NB4 (cell line): ENCODE data around the gene AATK.

Experiments
- DNase-seq: peaks from one replicate; pipeline ENCODE4 v3.0.0; 2010; ENCODE audit warnings: low read depth
- H3K4me3 ChIP-seq: one replicate; pipeline ENCODE4 v1.5.1; 2011; ENCODE audit warnings: mild to moderate bottlenecking, low read depth, low read length, moderate library complexity
- CTCF ChIP-seq: IDR thresholded peaks from one replicate; pipeline ENCODE4 v1.5.1; 2012; ENCODE audit warnings: low read depth, low read length
- MAX ChIP-seq: IDR thresholded peaks from 2 replicates; pipeline ENCODE4 v1.6.1; 2011; ENCODE audit warnings: low read depth, low read length
- MYC ChIP-seq: IDR thresholded peaks from 2 replicates; pipeline ENCODE4 v1.6.1; 2011; ENCODE audit warnings: low read depth, low read length
- POLR2A ChIP-seq: IDR thresholded peaks from 2 replicates; pipeline ENCODE4 v1.6.1; 2011; ENCODE audit warnings: mild to moderate bottlenecking; ENCODE audit not compliant: insufficient read length; ENCODE audit errors: extremely low read depth

Gene AATK

DNA sequence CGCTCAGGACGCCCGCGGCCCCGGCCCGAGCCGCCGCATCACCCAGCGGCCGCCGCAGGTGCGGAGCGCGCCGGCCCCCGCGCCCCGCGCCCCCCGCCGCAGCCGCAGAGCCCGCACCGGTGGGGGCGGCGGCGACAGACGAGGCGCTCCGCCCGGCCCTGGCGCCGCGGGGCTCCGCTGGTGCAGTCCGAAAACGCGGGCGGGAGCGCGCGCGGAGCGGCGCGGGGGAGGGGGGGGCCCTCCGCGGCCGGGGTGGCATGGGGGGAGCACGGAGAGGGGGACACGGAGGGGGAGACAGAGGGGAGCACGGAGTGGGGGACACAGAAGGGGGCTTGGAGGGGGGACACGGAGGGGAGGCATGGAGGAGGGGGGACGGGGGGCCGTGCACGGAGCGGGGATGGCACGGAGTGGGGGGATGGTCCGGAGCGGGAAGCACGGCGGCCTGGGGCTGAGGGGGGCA, at the start of gene AATK:
Gene AATK, minus strand, starts transcription at position 189 of the 460 bp plus-strand sequence. CDS start 229 bp downstream, outside the sequence.
- no peak for TF ChIP-seq MAX
- no peak for TF ChIP-seq POLR2A
- TF ChIP-seq MYC = no peak
- TF ChIP-seq CTCF = no peak
- DNase-seq = no peak
- no peak within 1 kb of the TSS for H3K4me3 ChIP-seq

GRCh38 chr17:81213978-81214377, 48.0 kb upstream of the AATK start:
- no peak overlapping the region for H3K4me3 ChIP-seq
- no peak for DNase-seq
- no peak for TF ChIP-seq POLR2A
- no peak for TF ChIP-seq MAX
- TF ChIP-seq CTCF = no peak
- no peak for TF ChIP-seq MYC

DNA sequence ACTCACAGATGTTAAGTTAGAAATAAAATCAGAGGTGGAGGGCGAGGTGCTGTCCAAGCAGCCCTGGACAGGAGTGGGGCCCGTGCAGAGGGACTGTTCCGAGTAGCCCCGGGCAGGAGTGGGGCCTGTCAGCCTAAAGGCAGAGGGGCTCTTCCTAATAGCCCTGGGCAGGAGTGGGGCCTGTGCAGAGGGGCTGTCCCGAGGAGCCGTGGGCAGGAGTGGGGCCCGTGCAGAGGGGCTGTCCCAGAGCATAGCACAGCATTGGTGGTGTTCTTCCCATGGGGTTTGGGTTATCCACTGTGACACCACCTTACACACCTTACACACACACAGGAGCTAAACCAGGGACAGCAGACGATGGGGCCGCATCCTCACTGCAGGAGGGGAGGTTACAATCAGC, 46.3 kb upstream of the AATK start:
- TF ChIP-seq MAX (no peak), CTCF (no peak), MYC (no peak), POLR2A (no peak)
- no peak overlapping the region for H3K4me3 ChIP-seq
- DNase-seq = no peak

GRCh38 chr17:81210868-81211267, 44.8 kb upstream of the AATK start:
- H3K4me3 ChIP-seq = no peak overlapping the region
- peak; percentile 38 for DNase-seq
- TF ChIP-seq MAX = no peak
- TF ChIP-seq CTCF = no peak
- no peak for TF ChIP-seq POLR2A
- TF ChIP-seq MYC = no peak

DNA sequence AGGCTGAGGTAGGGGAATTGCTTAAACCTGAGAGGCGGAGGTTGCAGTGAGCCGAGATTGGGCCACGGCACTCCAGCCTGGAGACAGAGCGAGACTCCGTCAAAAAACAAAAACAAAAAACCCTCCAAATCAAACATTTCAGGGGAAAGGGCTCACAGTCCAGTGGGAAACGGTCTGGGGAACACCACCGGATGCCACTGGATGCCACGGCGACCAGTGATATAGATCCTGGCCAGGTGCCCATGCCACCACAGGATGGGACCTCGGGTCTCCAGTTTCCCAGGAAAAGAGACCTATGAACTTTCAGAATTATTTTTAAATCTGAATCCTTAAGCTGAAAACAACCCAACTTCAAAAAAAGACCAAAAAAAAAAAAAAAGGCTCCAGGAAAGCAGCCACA, 44.4 kb upstream of the AATK start:
- no peak for DNase-seq
- TF ChIP-seq MYC = no peak
- TF ChIP-seq CTCF = no peak
- TF ChIP-seq MAX = no peak
- no peak for TF ChIP-seq POLR2A
- H3K4me3 ChIP-seq = no peak overlapping the region

DNA sequence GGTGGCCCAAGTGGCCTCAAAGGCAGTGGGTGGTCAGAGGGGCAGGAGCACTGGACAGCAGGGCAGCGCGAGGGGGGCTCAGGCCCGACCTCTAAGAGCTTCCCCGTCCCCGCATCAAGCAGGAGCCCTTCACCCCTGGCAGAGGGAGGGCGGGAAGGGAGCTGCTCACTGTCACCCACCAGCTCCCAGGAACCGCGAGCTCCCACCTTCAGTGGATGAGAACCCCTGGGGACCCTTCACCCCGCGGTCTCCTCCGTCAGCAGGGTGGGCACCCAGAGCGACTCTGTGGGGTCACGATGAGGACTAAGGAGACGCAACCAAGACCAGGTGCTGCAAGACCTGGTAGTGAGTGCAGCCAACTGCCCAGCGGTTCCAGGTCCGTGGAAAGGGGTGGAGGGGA, 43.1 kb upstream of the AATK start:
- H3K4me3 ChIP-seq = no peak overlapping the region
- DNase-seq = no peak

More for the DNA sequence above, 43.1 kb upstream of the AATK start:
- TF ChIP-seq MAX = no peak
- no peak for TF ChIP-seq POLR2A
- TF ChIP-seq MYC = no peak
- no peak for TF ChIP-seq CTCF
